T-helper 1 cell treated with Interleukin-12 subunit alpha and Interleukin-12 subunit beta and Interleukin-4 antibody, amounts not matched to agents 30 μg/mL and 1 μg/mL, for 36 hours (primary cell): ENCODE data around the gene OR14A16.

Source experiments
- H3K27ac Mint-ChIP-seq: one replicate; pipeline ENCODE4 v1.8.0; 2021; ENCODE audit warnings: mild to moderate bottlenecking, mixed read lengths
- H3K27me3 Mint-ChIP-seq: one replicate; pipeline ENCODE4 v1.8.0; 2021; ENCODE audit warnings: low read depth, mixed read lengths
- H3K36me3 Mint-ChIP-seq: one replicate; pipeline ENCODE4 v1.8.0; 2021; ENCODE audit warnings: low read depth, mixed read lengths
- H3K4me1 Mint-ChIP-seq: one replicate; pipeline ENCODE4 v1.8.0; 2021; ENCODE audit warnings: low read depth, mixed read lengths
- H3K4me3 Mint-ChIP-seq: one replicate; pipeline ENCODE4 v1.8.0; 2021; ENCODE audit warnings: mild to moderate bottlenecking, moderate library complexity, mixed read lengths
- H3K9me3 Mint-ChIP-seq: one replicate; pipeline ENCODE4 v1.8.0; 2021; ENCODE audit warnings: mixed read lengths

OR14A16 gene

GRCh38 chr1:247824023-247824422 lies at the start of gene OR14A16:
Gene OR14A16, minus strand, starts transcription at chr1:247824119. Its CDS starts 8,390 bp downstream, at chr1:247815729.
- Mint-ChIP-seq H3K27me3 (no peaks in the 10 kb centered on the region), H3K27ac (no peak within 1 kb of the TSS), H3K9me3 (no peaks in the 10 kb centered on the region), H3K4me3 (no peak within 1 kb of the TSS), H3K4me1 (no peaks in the 10 kb centered on the region), H3K36me3 (no peaks in the 10 kb centered on the region)

GRCh38 chr1:247865416-247865815 lies 41.5 kb upstream of the OR14A16 start:
- Mint-ChIP-seq H3K9me3 (peaks cover 4% of the 10 kb centered on the region), H3K4me3 (no peak overlapping the region), H3K27ac (no peak overlapping the region), H3K36me3 (no peaks in the 10 kb centered on the region), H3K4me1 (no peaks in the 10 kb centered on the region), H3K27me3 (peaks cover 8% of the 10 kb centered on the region)

- Mint-ChIP-seq H3K9me3 (peaks cover 2% of the 10 kb centered on the region), H3K36me3 (no peaks in the 10 kb centered on the region), H3K27ac (no peak overlapping the region), H3K4me3 (no peak overlapping the region), H3K27me3 (peaks cover 11% of the 10 kb centered on the region), H3K4me1 (no peaks in the 10 kb centered on the region)
These were observed 40.7 kb upstream of the OR14A16 start for GRCh38 chr1:247864644-247865043.

GRCh38 chr1:247862756-247863155 lies 38.8 kb upstream of the OR14A16 start:
- Mint-ChIP-seq H3K27ac (no peak overlapping the region), H3K9me3 (no peaks in the 10 kb centered on the region), H3K4me1 (peaks cover 5% of the 10 kb centered on the region), H3K4me3 (no peak overlapping the region), H3K27me3 (peaks cover 26% of the 10 kb centered on the region), H3K36me3 (no peaks in the 10 kb centered on the region)

- no peaks in the 10 kb centered on the region for H3K36me3 Mint-ChIP-seq
- peaks cover 53% of the 10 kb centered on the region for H3K27me3 Mint-ChIP-seq
- H3K4me1 Mint-ChIP-seq = peaks cover 9% of the 10 kb centered on the region
- no peak overlapping the region for H3K27ac Mint-ChIP-seq
- H3K9me3 Mint-ChIP-seq = no peaks in the 10 kb centered on the region
- peak overlapping the region; percentile 83 for H3K4me3 Mint-ChIP-seq
These were observed 34.2 kb upstream of the OR14A16 start for GRCh38 chr1:247857985-247858619.

GRCh38 chr1:247857069-247857984 lies 33.4 kb upstream of the OR14A16 start, which contains the start of gene TRIM58:
Gene TRIM58, plus strand, starts transcription at chr1:247857187. Its CDS starts 60 bp downstream, at chr1:247857247.
- H3K27ac Mint-ChIP-seq = peak within 1 kb of the TSS; percentile 66
- no peaks in the 10 kb centered on the region for H3K9me3 Mint-ChIP-seq
- peak within 1 kb of the TSS; percentile 83 for H3K4me3 Mint-ChIP-seq
- H3K27me3 Mint-ChIP-seq = peaks cover 53% of the 10 kb centered on the region
- H3K36me3 Mint-ChIP-seq = no peaks in the 10 kb centered on the region
- peaks cover 9% of the 10 kb centered on the region for H3K4me1 Mint-ChIP-seq

GRCh38 chr1:247855911-247856310 lies 32.0 kb upstream of the OR14A16 start:
- H3K4me1 Mint-ChIP-seq = peaks cover 9% of the 10 kb centered on the region
- H3K9me3 Mint-ChIP-seq = no peaks in the 10 kb centered on the region
- H3K27me3 Mint-ChIP-seq = peaks cover 50% of the 10 kb centered on the region
- H3K27ac Mint-ChIP-seq = no peak overlapping the region
- no peaks in the 10 kb centered on the region for H3K36me3 Mint-ChIP-seq
- no peak overlapping the region for H3K4me3 Mint-ChIP-seq

GRCh38 chr1:247854899-247855545 lies 31.1 kb upstream of the OR14A16 start:
- Mint-ChIP-seq H3K4me1 (peaks cover 9% of the 10 kb centered on the region), H3K36me3 (no peaks in the 10 kb centered on the region), H3K27ac (no peak overlapping the region), H3K4me3 (no peak overlapping the region), H3K27me3 (peaks cover 44% of the 10 kb centered on the region), H3K9me3 (no peaks in the 10 kb centered on the region)

- H3K36me3 Mint-ChIP-seq = no peaks in the 10 kb centered on the region
- peaks cover 5% of the 10 kb centered on the region for H3K27me3 Mint-ChIP-seq
- H3K27ac Mint-ChIP-seq = no peak overlapping the region
- no peaks in the 10 kb centered on the region for H3K9me3 Mint-ChIP-seq
- H3K4me3 Mint-ChIP-seq = no peak overlapping the region
- no peaks in the 10 kb centered on the region for H3K4me1 Mint-ChIP-seq
These were observed 25.7 kb upstream of the OR14A16 start for GRCh38 chr1:247849616-247850015.

GRCh38 chr1:247848346-247848745 lies 24.4 kb upstream of the OR14A16 start:
- H3K36me3 Mint-ChIP-seq = no peaks in the 10 kb centered on the region
- H3K4me3 Mint-ChIP-seq = no peak overlapping the region
- H3K27ac Mint-ChIP-seq = no peak overlapping the region

GRCh38 chr1:247845693-247846017 lies 21.7 kb upstream of the OR14A16 start:
- Mint-ChIP-seq H3K27me3 (no peaks in the 10 kb centered on the region), H3K27ac (no peak overlapping the region), H3K9me3 (no peaks in the 10 kb centered on the region), H3K4me3 (no peak overlapping the region), H3K4me1 (no peaks in the 10 kb centered on the region), H3K36me3 (no peaks in the 10 kb centered on the region)

More at GRCh38 chr1:247848346-247848745, 24.4 kb upstream of the OR14A16 start:
- no peaks in the 10 kb centered on the region for H3K4me1 Mint-ChIP-seq
- H3K27me3 Mint-ChIP-seq = no peaks in the 10 kb centered on the region
- no peaks in the 10 kb centered on the region for H3K9me3 Mint-ChIP-seq

GRCh38 chr1:247845011-247845692 lies 21.2 kb upstream of the OR14A16 start:
- no peaks in the 10 kb centered on the region for H3K27me3 Mint-ChIP-seq
- no peak overlapping the region for H3K4me3 Mint-ChIP-seq
- no peaks in the 10 kb centered on the region for H3K36me3 Mint-ChIP-seq
- no peak overlapping the region for H3K27ac Mint-ChIP-seq
- no peaks in the 10 kb centered on the region for H3K9me3 Mint-ChIP-seq
- H3K4me1 Mint-ChIP-seq = no peaks in the 10 kb centered on the region

GRCh38 chr1:247843411-247843810 lies 19.5 kb upstream of the OR14A16 start:
- no peak overlapping the region for H3K27ac Mint-ChIP-seq
- no peaks in the 10 kb centered on the region for H3K9me3 Mint-ChIP-seq
- no peaks in the 10 kb centered on the region for H3K4me1 Mint-ChIP-seq
- H3K27me3 Mint-ChIP-seq = no peaks in the 10 kb centered on the region
- no peak overlapping the region for H3K4me3 Mint-ChIP-seq
- H3K36me3 Mint-ChIP-seq = no peaks in the 10 kb centered on the region

GRCh38 chr1:247841796-247842195 lies 17.9 kb upstream of the OR14A16 start, which contains the start of gene OR11L1:
Gene OR11L1, minus strand, starts transcription at chr1:247841896. Its CDS starts 0 bp downstream, at chr1:247841896.
- Mint-ChIP-seq H3K9me3 (no peaks in the 10 kb centered on the region), H3K4me1 (no peaks in the 10 kb centered on the region), H3K4me3 (no peak within 1 kb of the TSS), H3K27me3 (no peaks in the 10 kb centered on the region), H3K36me3 (no peaks in the 10 kb centered on the region), H3K27ac (no peak within 1 kb of the TSS)
